Ishikawa (cell line): ENCODE measurements around the gene TGM5.

Source experiments
- CEBPB ChIP-seq: IDR thresholded peaks from 2 replicates; pipeline ENCODE4 v1.6.1; 2012
- CREB1 ChIP-seq: IDR thresholded peaks from 2 replicates; pipeline ENCODE4 v1.6.1; 2012; ENCODE audit warnings: low read depth
- EGR1 ChIP-seq: IDR thresholded peaks from 2 replicates; pipeline ENCODE4 v1.6.1; 2012
- EP300 ChIP-seq: IDR thresholded peaks from 2 replicates; pipeline ENCODE4 v1.6.1; 2012; ENCODE audit warnings: borderline replicate concordance
- FOXM1 ChIP-seq: IDR thresholded peaks from 2 replicates; pipeline ENCODE4 v1.6.1; 2012; ENCODE audit warnings: low read depth, borderline replicate concordance
- MAX ChIP-seq: IDR thresholded peaks from 2 replicates; pipeline ENCODE4 v1.6.1; 2012
- NFIC ChIP-seq: IDR thresholded peaks from 2 replicates; pipeline ENCODE4 v1.6.1; 2012
- RAD21 ChIP-seq: IDR thresholded peaks from 2 replicates; pipeline ENCODE4 v1.6.1; 2012; ENCODE audit warnings: low read depth
- REST ChIP-seq: IDR thresholded peaks from 2 replicates; pipeline ENCODE4 v1.6.1; 2012; ENCODE audit warnings: low read depth, mild to moderate bottlenecking
- TAF1 ChIP-seq: IDR thresholded peaks from 2 replicates; pipeline ENCODE4 v1.6.1; 2012; ENCODE audit warnings: low read depth, mild to moderate bottlenecking
- TCF12 ChIP-seq: IDR thresholded peaks from 2 replicates; pipeline ENCODE4 v1.6.1; 2012; ENCODE audit warnings: low read depth
- TEAD4 ChIP-seq: IDR thresholded peaks from 2 replicates; pipeline ENCODE4 v1.6.1; 2012
- USF1 ChIP-seq: IDR thresholded peaks from 2 replicates; pipeline ENCODE4 v1.6.1; 2012
- YY1 ChIP-seq: IDR thresholded peaks from 2 replicates; pipeline ENCODE4 v1.6.1; 2012; ENCODE audit warnings: low read depth
- ZBTB7A ChIP-seq: IDR thresholded peaks from 2 replicates; pipeline ENCODE4 v1.6.1; 2012; ENCODE audit warnings: low read depth

Gene TGM5

GRCh38 chr15:43229977-43230376 is 36.8 kb downstream of the TGM5 start:
- no peak for TF ChIP-seq NFIC
- TF ChIP-seq YY1: no peak
- TF ChIP-seq TEAD4: no peak
- no peak for TF ChIP-seq EGR1
- TF ChIP-seq RAD21: no peak
- no peak for TF ChIP-seq CEBPB
- TF ChIP-seq TCF12: no peak
- TF ChIP-seq USF1: no peak
- no peak for TF ChIP-seq CREB1
- TF ChIP-seq MAX: no peak
- TF ChIP-seq FOXM1: no peak
- TF ChIP-seq REST: no peak
- TF ChIP-seq TAF1: no peak

- TF ChIP-seq CEBPB (no peak), TAF1 (no peak), MAX (no peak), FOXM1 (no peak), ZBTB7A (no peak), YY1 (no peak), CREB1 (no peak), EP300 (no peak), REST (no peak), RAD21 (no peak), EGR1 (no peak), NFIC (no peak), TEAD4 (no peak)
These were observed 40.1 kb downstream of the TGM5 start for GRCh38 chr15:43226436-43227305.

- TF ChIP-seq NFIC (0 out of 2 replicates have a peak, but pooled peaks have one; percentile 24), RAD21 (peak; percentile 84), YY1 (no peak), REST (no peak), CEBPB (no peak), CREB1 (no peak), MAX (no peak), FOXM1 (no peak), EGR1 (no peak)
These were observed 41.4 kb downstream of the TGM5 start for GRCh38 chr15:43225201-43225949.

- TF ChIP-seq TAF1 (no peak), USF1 (no peak), TEAD4 (no peak), REST (no peak), MAX (no peak), EP300 (no peak), EGR1 (no peak), TCF12 (no peak), NFIC (no peak), RAD21 (no peak), CEBPB (no peak), YY1 (no peak), FOXM1 (no peak), CREB1 (no peak), ZBTB7A (no peak)
These were observed 45.3 kb downstream of the TGM5 start for GRCh38 chr15:43221422-43221821.
